ENCODE data around the gene AGPAT2.

AGPAT2 gene

DNA sequence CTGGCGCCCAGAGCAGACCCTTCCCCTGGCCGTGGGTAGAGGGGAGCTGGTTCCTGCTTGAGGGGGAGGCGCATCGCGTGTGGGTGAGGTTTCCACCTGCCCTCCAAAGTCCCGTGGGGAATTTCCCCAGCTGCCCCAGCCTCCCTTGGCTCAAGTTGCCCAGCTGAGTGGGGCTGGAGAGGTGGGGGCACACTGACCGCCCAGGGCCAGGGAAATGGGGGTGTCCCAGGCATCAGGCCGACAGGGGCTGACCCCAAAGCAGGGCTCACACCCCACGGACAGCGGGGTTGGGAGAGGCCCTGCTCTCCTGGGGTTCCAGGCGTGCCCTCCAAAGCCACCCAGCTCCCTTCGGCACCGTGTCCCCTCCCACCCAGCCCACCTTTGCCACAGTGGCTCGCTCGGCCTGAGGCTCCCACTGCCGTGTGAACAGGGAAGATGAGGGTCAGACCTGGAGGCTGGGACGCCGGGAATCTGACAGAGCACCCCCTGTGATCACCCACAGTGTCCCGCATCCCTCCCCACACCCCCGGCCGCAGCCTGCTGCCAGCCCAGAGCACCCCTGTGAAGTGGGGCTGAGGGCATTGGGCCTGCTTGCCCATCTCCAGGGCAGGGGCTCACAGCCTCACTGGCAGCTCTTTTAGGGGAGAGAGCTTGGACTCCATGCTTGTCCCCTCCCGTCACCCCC, 25.5 kb downstream of the AGPAT2 start:
- no peak for DNase-seq (ENCODE audit: low read depth)

DNA sequence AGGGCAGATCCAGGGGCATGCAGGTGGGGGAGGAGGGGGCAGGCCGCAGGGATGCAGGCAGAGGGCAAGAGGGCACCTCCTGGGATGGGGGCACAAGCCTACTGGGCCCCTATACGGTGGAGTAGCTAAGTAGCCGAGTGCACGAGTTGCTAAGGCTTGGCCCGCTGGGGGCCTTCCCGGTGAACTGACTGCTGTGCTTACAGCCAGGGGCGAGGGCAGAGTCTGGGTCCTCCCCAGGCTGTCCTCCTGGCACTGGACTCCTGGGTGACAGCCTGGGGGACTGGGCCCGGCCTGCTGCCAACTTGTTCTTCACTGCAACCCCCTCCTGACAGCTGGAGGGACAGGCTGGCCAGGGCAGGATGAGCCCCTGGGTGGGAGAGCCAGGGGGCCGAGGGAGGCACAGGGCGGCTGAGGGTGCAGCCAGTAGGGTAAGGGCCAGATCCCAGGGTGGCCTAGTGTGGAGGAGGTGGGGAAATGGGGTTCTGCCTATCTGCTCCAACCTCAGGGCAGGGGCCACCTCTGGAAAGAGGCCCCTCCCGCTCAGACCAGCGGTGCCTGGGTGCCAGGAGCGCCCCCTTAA, 26.2 kb downstream of the AGPAT2 start:
- DNase-seq (ENCODE audit: low read depth): no peak

DNA sequence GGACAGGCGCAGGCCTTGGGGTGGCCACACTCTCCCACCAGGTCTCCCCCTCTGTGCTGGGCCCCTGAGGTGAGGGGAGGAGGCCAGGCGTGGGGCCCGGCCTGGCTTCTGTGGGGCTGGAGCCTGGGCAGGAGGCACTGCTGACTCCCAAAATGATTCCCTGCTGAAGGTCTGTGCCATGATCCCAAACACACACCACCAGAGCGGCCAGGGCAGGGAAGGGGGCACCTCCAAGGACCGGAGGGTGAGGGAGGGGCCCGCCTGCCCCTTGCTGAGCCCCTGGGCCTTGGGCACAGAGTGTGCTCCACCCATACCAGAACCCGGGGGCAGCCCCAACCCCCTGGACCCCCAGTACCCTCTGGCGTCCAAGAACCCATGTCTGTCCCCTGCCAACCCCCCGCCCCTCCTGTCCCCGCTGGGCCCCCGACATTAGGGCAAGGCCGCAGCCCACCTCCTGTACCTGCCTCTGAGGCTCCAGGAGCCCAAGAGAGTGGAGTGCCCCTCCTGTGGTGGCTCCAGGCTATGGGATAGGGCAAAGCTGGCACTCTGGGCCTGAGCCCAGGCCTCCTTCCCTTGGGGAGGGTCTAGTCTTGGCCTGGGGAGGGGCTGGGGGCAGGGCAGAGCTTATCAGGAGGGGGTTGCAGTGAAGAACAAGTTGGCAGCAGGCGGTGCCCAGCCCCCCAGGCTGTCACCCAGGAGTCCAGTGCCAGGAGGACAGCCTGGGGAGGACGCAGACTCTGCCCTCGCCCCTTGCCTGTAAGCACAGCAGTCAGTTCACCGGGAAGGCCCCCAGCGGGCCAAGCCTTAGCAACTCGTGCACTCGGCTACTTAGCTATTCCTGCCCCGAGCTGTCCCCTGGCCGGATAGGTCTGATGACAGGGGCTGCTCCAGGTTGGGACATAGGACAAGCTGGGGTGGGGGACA, 27.1 kb downstream of the AGPAT2 start:
- no peak for DNase-seq (ENCODE audit: low read depth)

DNA sequence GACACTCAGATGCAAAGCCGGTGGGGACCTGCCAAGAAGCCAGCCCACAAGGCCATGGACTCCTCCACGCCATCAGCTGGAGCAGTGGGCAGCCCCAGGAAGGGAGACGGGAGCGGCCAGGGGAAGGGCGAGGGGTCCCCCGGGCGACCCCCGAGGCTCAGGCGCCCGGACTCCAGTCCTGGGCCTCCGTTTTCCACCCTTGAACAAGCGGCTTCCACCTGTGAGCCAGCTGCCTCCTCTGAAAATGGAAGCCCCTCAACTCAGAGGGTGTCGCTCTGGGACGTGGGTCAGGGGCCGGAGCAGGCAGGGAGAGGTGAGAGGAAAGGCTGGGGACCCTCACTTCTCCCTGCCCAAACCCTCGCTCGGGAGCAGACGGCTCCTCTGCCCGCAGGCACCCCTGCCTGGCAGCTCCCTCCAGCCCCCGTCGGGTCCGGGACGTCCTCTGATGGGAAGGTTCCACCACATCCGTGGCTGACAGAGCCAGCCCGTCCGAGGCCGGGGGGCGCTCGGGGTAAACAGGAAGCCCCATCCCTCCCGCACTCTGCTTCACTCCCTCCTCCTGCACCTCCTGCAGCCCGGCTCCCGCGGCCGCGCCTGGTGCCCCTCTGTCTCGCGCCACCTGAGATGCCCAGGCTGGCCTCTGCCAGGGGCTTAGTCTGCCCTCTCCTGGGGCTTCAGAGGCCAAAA, 28.3 kb downstream of the AGPAT2 start:
- no peak for DNase-seq (ENCODE audit: low read depth)

DNA sequence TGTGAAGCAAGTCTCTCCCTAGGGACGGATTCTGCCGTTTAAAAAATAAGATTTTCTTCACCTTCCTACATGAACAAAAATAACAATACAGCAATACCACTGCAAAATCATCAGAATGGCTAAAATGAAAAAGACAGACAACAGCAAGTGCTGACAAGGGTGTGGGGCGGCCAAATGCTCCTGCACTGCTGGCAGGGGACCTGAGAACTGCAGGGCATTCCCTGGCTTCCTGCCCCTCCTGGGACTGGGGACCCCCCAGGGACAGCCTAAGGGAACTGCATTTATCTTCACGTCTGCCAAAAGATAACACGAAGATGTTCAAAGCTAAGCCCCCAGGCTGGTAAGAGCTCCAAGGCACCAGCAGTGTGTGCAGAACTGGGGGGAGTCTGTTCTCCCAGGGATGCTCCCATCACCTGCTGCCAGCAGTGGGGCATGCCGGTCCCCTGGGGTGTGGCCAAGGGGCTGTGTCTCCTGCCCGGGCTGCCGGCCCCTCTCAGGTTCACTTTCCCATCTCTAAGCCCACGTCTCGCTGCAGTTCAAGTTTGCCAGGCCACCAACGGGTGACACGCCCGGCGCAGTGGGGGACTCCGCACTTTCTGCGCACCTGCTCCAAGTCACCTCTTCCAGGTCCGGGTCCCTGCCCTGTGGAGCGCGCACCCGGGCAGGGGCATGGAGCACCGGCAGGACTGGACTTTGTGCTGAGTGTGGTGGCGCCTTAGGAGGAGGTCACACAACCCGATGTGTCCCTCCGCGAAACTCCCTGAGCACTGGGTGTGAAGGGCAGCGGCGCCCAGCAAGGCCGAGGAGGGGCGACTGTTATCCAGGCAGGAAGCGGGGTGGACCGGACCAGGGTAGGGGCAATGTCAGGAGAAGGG, 29.0 kb downstream of the AGPAT2 start:
- no peak for DNase-seq (ENCODE audit: low read depth)

DNA sequence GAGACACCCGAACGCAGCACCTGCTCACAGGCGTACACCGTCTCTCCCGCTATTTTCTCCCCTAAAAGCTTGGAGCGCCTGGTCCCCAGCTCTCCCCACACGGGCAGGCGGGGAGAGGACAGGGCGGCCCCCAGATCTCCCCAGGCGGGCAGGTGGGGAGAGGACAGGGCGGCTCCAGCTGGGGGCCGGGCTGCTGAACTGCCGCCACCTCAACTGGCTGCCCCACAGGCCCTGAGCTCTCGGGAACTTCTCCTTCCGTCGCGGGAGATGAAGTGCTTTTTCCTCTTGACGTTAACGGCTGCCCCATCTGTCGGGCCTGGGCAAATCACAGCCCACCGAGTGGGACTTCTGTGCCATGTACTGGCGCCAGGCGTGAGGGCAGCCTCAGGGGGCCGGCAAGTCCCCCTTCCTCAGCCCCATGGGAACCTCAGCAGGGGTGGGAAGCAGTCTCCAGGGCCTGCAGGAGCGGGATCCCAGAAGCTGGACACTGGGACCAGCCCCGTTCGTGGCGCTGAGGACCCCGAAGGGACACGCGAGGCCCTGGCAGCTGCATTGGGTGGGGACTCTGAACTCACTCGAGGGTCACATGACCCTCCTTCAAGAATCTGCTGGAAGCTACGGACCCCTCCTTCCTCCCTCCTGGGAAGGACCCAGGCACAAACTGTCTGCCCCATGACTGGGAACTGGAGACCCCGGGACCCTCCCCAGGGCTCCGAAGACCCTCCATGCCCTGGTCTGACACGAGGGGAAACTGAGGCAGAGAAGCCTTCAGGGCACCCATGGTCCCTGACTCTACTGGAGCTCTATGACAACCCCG, 30.3 kb downstream of the AGPAT2 start:
- no peak for DNase-seq (ENCODE audit: low read depth)

DNA sequence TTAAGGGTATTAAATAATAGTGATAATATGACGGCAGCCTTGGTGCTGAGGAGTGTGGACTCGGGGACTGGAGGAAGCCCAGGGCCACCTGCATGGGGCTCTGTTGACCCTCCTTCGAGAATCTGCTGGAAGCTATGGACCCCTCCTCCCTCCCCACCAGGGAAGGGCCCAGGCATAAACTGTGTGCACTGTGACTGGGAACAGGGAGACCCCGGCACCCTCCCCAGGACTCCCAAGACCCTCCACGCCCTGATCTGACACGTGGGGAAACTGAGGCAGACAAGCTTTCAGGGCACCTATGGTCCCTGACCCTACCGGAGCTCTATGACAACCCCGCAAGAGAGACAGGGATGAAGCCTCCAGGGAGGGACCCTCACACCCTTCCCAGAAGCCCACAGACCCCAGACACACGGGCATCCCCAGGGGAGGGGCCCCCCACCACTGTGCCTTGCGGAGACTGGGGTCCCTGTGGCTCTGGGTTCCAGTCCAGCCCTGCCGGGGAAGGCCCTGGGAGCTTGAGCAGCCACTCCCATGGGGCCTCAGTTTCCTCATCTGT, 31.0 kb downstream of the AGPAT2 start:
- DNase-seq (ENCODE audit: low read depth): no peak

DNA sequence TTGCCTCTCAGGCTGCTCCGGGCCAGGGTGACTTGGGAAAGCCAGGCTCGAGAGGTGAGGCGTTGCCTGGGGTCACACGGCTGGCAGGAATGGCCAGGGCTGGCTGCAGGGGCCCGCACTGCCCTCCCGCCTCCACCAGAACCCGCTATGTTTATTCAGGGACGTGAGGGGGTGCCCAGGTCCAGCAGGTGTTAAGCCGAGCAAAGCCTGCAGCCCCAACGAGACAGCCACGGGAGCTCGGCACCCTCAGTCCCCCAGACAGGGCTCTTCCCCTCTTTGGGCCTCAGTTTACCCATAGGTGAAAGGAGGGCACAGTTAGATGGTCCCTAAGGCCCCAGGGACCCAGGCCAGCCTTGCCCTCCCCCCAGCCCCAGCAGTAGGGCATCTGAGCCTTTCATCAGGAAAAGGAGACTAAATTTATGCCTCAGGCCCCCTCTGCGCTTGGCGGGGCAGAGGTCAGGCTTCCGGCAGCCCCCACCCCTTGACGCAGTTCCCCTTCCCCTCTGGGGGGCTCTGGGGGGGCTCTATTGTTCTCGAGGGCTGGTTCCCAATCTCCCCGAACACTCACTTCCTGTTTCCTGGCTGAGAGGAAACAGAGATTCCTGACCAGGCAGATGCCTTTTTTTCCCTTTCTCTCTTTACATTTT, 31.6 kb downstream of the AGPAT2 start:
- no peak for DNase-seq (ENCODE audit: low read depth)

DNA sequence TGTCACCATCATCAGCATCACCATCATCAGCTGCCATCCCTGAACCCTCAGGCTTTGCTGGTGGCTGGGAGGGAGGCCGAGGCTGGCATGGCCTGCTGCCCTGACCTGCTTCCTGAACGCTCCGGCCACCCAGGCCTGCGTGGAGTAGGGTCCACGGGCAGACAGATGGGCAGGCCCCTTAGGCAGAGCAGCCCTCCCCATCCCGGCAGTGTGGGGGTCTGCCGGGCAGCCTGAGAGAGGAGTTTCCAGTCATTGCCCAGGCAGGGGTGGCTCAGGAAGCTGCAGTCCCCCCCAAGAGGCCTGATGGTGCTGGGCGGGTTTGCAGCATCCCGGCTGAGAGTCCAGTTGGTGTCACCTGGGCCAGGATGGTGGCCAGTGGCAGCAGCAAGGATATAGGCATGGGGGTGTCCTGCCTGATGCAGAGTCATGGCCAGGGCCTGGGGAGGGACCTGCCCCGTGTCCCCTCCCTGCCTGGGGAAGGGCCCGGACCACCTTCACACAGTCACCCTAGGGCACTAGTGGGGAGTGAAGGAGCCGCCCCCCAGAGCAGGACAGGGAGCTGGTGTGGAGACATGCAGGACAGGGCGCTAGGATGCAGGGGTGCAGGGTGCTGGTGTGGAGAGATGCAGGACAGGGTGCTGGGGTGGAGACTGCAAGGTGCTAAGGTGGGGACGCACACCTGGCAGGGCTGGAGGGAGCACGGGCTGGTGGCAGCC, 32.3 kb downstream of the AGPAT2 start:
- DNase-seq (ENCODE audit: low read depth): no peak

DNA sequence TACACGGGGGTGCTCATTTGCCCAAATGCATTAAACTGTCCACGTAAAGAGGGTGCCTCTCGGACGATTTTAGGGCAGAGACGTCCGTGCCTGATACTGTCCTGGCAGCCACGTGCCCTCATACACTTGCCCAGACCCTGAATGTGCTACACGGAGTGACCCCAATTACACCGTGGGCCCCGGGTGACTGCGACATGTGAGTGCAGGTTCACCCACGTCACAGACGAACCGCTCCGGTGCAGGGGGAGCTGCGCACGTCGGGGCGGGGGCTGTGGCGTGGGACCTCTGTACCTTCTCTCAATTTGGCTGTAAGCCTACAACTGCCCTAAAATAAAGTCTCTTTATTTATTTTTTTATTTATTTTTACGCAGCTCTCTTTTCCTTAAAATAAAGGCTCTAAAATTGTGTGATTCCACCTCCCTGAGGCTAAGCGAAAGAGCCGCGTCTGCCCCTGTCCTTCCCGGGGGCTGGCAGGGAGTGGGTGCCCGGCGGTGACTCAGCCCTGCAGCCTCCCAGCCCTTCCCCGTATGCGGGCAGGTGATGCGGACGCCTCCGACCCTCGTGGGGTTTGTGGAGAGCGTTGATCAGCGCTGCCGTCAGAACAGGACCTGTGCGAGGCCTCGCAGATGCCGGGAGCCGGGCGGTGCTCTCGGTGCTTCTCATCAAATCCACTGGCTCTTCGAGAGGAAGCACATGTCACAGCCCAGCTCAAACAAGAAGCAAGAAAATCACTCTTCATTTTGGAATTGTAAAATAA, 33.8 kb downstream of the AGPAT2 start:
- no peak for DNase-seq (ENCODE audit: low read depth)

DNA sequence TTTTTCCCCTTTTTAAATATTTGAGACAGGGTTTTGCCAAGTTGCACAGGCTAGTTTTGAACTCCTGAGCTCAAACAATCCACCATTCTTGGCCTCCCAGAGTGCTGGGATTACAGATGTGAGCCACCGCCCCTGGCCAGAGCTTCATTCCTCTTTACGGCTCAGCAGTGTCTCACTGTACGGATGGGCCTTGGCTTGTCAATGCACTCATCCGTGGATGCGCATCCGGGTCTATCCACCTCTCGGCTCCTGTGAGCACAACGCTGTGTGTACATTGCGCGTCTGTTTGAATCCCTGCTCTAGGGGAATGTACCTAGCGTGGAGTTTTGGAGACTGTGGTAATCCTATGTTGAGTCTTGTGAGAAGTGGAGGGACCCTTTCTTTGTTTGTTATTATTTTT, 35.4 kb downstream of the AGPAT2 start:
- DNase-seq (ENCODE audit: low read depth): no peak

DNA sequence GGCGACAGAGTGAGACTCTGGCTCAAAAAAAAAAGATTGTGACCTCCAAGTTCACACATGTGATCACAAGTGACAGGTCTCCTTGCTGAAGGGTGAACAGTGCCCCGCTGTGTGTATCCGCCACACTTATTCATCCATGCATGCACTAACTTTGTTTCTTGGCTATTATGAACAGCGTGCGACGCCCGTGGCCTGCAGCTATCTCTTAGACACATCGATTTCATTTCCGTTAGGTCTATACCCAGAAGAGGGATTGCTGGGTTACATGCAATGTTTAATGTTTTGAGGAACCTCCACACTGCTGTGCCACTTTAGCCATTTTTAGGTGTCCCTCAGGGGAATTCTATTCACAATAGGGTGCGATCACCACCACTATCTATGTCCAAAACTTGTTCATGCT, 36.6 kb downstream of the AGPAT2 start:
- no peak for DNase-seq (ENCODE audit: low read depth)

DNA sequence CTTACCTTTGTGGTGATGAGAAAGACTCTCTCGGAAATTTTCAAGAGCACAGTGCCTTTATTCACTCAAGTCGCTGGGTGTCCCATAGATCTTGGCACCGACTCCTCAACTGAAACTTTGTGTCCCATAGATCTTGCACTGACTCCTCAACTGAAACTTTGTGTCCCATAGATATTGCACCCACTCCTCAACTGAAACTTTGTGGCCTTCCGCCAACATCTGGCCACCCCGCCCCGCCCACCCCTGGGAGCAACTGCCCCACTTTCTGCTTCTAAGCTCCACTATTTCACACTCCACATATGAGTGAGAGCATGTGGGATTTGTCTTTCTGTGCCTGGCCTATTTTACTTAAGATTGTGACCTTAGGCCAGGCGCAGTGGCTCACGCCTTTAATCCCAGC, 37.2 kb downstream of the AGPAT2 start:
- no peak for DNase-seq (ENCODE audit: low read depth)

DNA sequence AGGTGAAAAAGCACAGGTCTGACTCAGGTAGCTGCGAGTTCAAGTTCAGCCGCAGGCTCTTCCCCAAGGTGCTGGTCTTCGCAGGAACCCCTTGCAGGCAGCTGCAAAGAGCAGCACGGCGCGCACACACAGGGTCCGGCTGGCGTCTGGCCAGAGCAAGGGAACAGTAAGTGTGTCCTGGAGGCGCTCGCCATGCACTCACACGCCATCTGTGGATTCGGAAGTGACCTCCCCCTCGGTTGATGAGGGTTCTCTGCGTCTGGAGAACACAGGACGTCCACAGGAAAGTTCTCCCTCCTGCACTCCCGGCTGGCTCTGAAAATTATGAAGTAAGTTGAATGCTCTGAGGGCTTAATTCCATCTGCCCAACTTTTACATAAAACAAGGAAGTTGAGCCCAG, 38.5 kb downstream of the AGPAT2 start:
- DNase-seq (ENCODE audit: low read depth): no peak

DNA sequence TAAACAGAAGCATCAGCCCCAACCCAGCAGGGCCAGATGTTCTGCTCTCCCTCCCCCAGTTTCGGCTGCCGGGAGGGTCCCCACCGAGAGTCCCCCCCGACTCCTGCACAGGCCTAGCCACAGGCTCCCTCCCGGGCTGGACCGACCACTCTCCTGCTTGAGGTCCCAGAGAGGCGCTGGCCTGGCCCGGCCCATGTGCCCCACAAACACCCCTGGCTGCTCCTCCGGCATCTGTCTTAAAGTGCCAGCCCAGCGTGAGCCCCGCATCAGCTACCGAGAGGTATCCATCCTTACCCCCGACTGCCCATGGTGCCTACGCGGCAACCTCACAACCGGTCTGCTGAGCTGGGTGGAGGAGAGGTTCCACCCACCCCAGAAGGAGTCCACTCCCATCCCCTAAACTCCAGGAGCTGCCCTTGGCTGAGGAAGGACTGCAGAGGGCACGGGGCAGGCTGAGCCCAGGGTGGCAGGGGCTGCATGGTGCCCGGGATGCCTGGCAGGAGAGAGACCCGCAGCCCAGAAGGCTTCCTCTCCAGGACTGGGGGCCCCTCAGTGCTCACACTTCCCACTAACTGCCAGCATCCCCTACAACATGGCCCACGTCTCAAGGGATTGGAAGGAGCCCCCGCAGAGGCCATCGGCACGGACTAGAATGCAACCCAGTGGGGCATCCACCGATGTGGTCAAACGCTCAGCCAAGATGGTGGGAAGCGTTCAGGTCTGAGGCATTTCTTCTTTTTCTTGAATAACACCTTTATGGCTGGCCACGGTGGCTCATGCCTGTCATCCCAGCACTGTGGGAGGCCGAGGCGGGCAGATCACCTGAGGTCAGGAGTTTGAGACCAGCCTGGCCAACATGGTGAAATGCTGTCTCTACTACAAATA, 40.2 kb downstream of the AGPAT2 start:
- no peak for DNase-seq (ENCODE audit: low read depth)

DNA sequence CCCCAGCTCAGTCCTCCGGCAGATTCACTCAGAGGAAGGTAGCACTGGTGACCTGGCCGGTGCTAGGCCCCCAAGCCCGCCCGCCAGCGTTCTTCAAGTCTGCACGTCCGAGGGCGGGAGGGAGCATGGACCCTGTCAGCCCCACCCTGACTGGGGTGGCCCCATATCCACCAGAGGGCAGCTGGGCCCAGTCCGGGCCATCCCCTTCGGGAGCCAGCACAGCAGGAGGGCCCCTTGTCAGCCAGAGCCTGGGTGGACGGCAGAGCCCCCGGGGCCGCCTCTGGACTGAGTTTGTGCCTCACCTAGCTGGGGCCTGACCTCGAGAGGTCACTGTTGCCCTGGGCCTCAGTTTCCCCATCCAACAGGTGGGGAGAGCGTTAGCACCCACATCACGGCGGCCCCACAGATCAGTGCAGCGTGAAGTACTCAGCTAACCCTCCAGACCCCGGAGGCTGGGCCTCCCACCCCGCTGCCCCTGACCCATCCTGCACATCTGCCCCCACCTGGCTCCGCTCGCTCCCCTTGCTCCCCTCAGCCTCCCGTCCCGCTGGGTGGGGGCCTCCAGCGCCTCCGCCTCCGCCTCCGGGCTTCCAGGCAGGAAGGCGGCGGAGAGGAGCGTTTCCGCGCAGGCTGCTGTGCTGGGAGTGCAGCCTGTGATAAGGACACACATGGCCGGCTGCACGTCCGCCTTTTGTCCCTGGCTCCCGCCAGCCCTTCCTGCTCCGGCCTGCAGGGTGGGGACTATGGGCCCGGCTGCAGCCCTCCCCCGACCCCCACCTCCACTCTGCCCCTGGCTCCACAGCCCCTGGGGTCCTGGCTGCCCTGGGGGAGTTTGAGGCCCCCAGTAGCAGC, 41.1 kb downstream of the AGPAT2 start:
- DNase-seq (ENCODE audit: low read depth): no peak

Measured in stromal cell of bone marrow (primary cell).